Measurements from ENCODE around the gene NELFA. TPM values are rescaled to one million over a fixed set of nuclear protein-coding genes. Genes with fewer than 3 reads are reported as not detected.

The NELFA gene
- total and polyA plus RNA-seq, 2 of the 4 experiments (the other 2 are of a cell fraction): 4.3 to 21.9 TPM

- no peak for TF ChIP-seq ELK1 (IDR thresholded peaks at IDR 0.05; ENCODE audit: borderline replicate concordance, low read depth, low read length)
- no peak for TF ChIP-seq FOS (IDR thresholded peaks at IDR 0.05; ENCODE audit: low read depth, low read length)
- no peak for TF ChIP-seq SMC3 (IDR thresholded peaks at IDR 0.05; ENCODE audit: low read depth, low read length)
- TF ChIP-seq RCOR1 (IDR thresholded peaks at IDR 0.05; ENCODE audit: insufficient replicate concordance, low read length): no peak
- TF ChIP-seq NFE2L2 (IDR thresholded peaks at IDR 0.05; ENCODE audit: low read depth, low read length): no peak
- no peak for TF ChIP-seq CEBPB (IDR thresholded peaks at IDR 0.05; ENCODE audit: low read depth, low read length)
- no peak for TF ChIP-seq MXI1 (IDR thresholded peaks at IDR 0.05; ENCODE audit: borderline replicate concordance, low read depth, low read length)
- no peak for TF ChIP-seq CHD1 (IDR thresholded peaks at IDR 0.05; ENCODE audit: low read depth, low read length)
- no peak for TF ChIP-seq BHLHE40 (IDR thresholded peaks at IDR 0.05; ENCODE audit: low read depth, low read length)
- TF ChIP-seq MAFK (IDR thresholded peaks at IDR 0.05; ENCODE audit: low read depth, low read length): no peak
- no peak for TF ChIP-seq USF2 (IDR thresholded peaks at IDR 0.05; ENCODE audit: low read depth, low read length)
- no peak for TF ChIP-seq MAZ (IDR thresholded peaks at IDR 0.05; ENCODE audit: borderline replicate concordance, low read depth, low read length)
- TF ChIP-seq POLR2A (IDR thresholded peaks at IDR 0.05; ENCODE audit: low read depth, low read length): no peak
- no peak for TF ChIP-seq CTCF (conservative IDR thresholded peaks at IDR 0.05; ENCODE audit: low read depth, low read length)
- no peak for TF ChIP-seq RFX5 (IDR thresholded peaks at IDR 0.05; ENCODE audit: low read depth, low read length)
- Histone ChIP-seq H3K4me3 (ENCODE audit: insufficient read depth, low read depth, low read length) (no peak overlapping the region), H3K4me1 (ENCODE audit: control insufficient read depth, insufficient read depth, low read length) (no peaks in the 10 kb centered on the region), H3K18ac (ENCODE audit: low read depth, low read length) (no peak overlapping the region), H3K9ac (ENCODE audit: low read depth, low read length) (no peak overlapping the region), H3K14ac (replicated peaks; ENCODE audit: low read depth, low read length) (no peak overlapping the region), H3K9me1 (ENCODE audit: insufficient read depth, low read length) (no peaks in the 10 kb centered on the region), H2BK120ac (ENCODE audit: low read depth, low read length) (no peak overlapping the region), H2AFZ (replicated peaks; ENCODE audit: low read length, poor library complexity) (no peak overlapping the region), H3K27me3 (ENCODE audit: control insufficient read depth, insufficient read depth, low read length) (peaks cover 16% of the 10 kb centered on the region), H2AK5ac (ENCODE audit: low read depth, low read length) (no peak overlapping the region), H4K8ac (ENCODE audit: low read depth in 2 of 2, low read length in 2 of 2) (no peak overlapping the region), H3K4ac (ENCODE audit: low read depth, low read length) (no peak overlapping the region), H2BK5ac (ENCODE audit: low read depth, low read length, poor library complexity, severe bottlenecking) (no peak overlapping the region), H3K79me1 (ENCODE audit: low read depth in 1 of 2, low read length in 2 of 2) (no peaks in the 10 kb centered on the region), H3K27ac (ENCODE audit: insufficient read depth, low read length) (no peak overlapping the region), H2BK20ac (ENCODE audit: low read depth, low read length) (no peak overlapping the region), H3K56ac (ENCODE audit: extremely low read depth, insufficient read depth, low read length) (no peak overlapping the region), H3K23ac (ENCODE audit: low read depth, low read length) (no peak overlapping the region), H4K20me1 (ENCODE audit: insufficient read depth, low read length) (no peaks in the 10 kb centered on the region), H3K36me3 (ENCODE audit: control insufficient read depth, insufficient read depth, low read length) (no peaks in the 10 kb centered on the region), H4K5ac (ENCODE audit: low read depth, low read length) (no peak overlapping the region), H4K91ac (ENCODE audit: insufficient read depth, low read depth, low read length) (no peak overlapping the region), H2BK15ac (ENCODE audit: low read depth, low read length) (no peak overlapping the region), H3K4me2 (ENCODE audit: low read depth, low read length) (no peak overlapping the region), H3K9me3 (ENCODE audit: control insufficient read depth, insufficient read depth, low read length) (no peaks in the 10 kb centered on the region), H2AK9ac (replicated peaks; ENCODE audit: low read depth, low read length, poor library complexity) (no peak overlapping the region)
- 71% methylated on average over 4 of the region's 7 CpGs; no CpG with 5 or more reads in 1 of the 2 experiments for WGBS, 2 experiments (ENCODE audit: extremely low coverage in 2 of 2, insufficient read length in 1 of 2)
- in situ Hi-C loops (cut with MboI; ENCODE audit: low sequenced_read_pairs): no loop called here
- no TSS peak for BruUV-seq (replicated peaks)
- DNase-seq: no peak
- intact Hi-C loops (cut with micrococcal nuclease): no loop called here
- ChIA-PET POLR2A (ENCODE audit: unreplicated experiment) (no interaction called here), CTCF (no interaction called here)
- no peak for ATAC-seq (ENCODE audit: low read depth)
- dilution Hi-C loops (cut with HindIII; ENCODE audit: low sequenced_read_pairs, unreplicated experiment): no loop called here
These were observed 41.0 kb upstream of the NELFA start for GRCh38 chr4:2049811-2050210.
